K562 (cell line): ENCODE results near the gene SV2C. TPM values are rescaled to one million over a fixed set of nuclear protein-coding genes. Genes with fewer than 3 reads are reported as not detected.

Experiments
- ARID2 ChIP-seq: fragments of 450-650 bp; IDR thresholded peaks from 2 replicates; pipeline ENCODE4 v1.6.1; 2017; ENCODE audit warnings: antibody characterized with exemption, mild to moderate bottlenecking
- BMI1 ChIP-seq: fragments of 150-350 bp; IDR thresholded peaks from 2 replicates; pipeline ENCODE4 v1.6.1; 2014; ENCODE audit warnings: low read length
- CHD2 ChIP-seq: IDR thresholded peaks from 2 replicates; pipeline ENCODE4 v1.6.1; 2011; ENCODE audit warnings: low read depth, low read length
- GATA2 ChIP-seq: sonication (generic); formaldehyde crosslinking; IDR thresholded peaks from 2 replicates; pipeline ENCODE4 v1.4.0; 2020; ENCODE audit warnings: mild to moderate bottlenecking, missing genetic modification reagents
- KDM2B ChIP-seq: fragments of 250-450 bp; sonication (Bioruptor Pico); IDR thresholded peaks from 2 replicates; pipeline ENCODE4 v1.8.0; 2021; ENCODE audit warnings: mild to moderate bottlenecking, moderate library complexity
- KLF13 ChIP-seq: fragments of 450-650 bp; IDR thresholded peaks from 2 replicates; pipeline ENCODE4 v1.6.1; 2016; ENCODE audit warnings: missing genetic modification characterization, low read depth, mild to moderate bottlenecking, missing compliant biosample characterization, moderate library complexity, borderline replicate concordance
- MECOM ChIP-seq: fragments of 250-450 bp; sonication (Bioruptor Pico); IDR thresholded peaks from 2 replicates; pipeline ENCODE4 v1.8.0; 2022; ENCODE audit warnings: inconsistent platforms
- NCOA6 ChIP-seq: fragments of 450-650 bp; IDR thresholded peaks from 2 replicates; pipeline ENCODE4 v1.6.1; 2017; ENCODE audit warnings: mild to moderate bottlenecking
- TFAM ChIP-seq: fragments of 250-450 bp; sonication (Bioruptor Pico); conservative IDR thresholded peaks from 2 replicates; pipeline ENCODE4 v1.5.0; 2021; ENCODE audit warnings: mild to moderate bottlenecking, moderate library complexity
- YY1 ChIP-seq, 3 experiments: IDR thresholded peaks; 2 replicates each; pipeline ENCODE4 v1.6.1; 2011; ENCODE audit warnings: low read length in 2 of 3, mild to moderate bottlenecking in 2 of 3, moderate library complexity in 2 of 3, borderline replicate concordance in 1 of 3, control low read depth in 1 of 3, low read depth in 1 of 3; ENCODE audit not compliant: insufficient read depth in 3 of 3, insufficient replicate concordance in 2 of 3, control insufficient read depth in 1 of 3, insufficient read length in 1 of 3; ENCODE audit errors: extremely low read depth in 1 of 3
- ZNF175 ChIP-seq: fragments of 200-800 bp; sonication (Bioruptor generic); IDR thresholded peaks from 2 replicates; pipeline ENCODE4 v1.6.1; 2016; ENCODE audit warnings: low read depth, mild to moderate bottlenecking, missing genetic modification characterization, missing compliant biosample characterization
- ZNF282 ChIP-seq: sonication (generic); formaldehyde crosslinking; IDR thresholded peaks from 2 replicates; pipeline ENCODE4 v1.8.1; 2023; ENCODE audit warnings: missing genetic modification reagents
- ZNF445 ChIP-seq: fragments of 250-450 bp; sonication (Bioruptor Pico); IDR thresholded peaks from 2 replicates; pipeline ENCODE4 v1.4.0; 2020; ENCODE audit warnings: low read depth, mild to moderate bottlenecking, moderate library complexity
- polyA plus RNA-seq, 8 experiments: library from polyadenylated mRNA; depleted of rRNA in 4 of 8; stranded (reverse) in 5 of 8; unstranded in 3 of 8; fragments of >200 nt; fragmentation: Nextera tagmentation in 2 of 8; fragmentation: Illumina TruSeq in 1 of 8; extraction: Ambion mirVana in 2 of 8; extraction: Trizol in 1 of 8; gene quantifications; 2 replicates each; pipeline versions ENCODE4 v1.2.1 to v1.2.3, GENCODE V29; 2011 to 2014; ENCODE audit warnings: inconsistent platforms in 1 of 8, missing spikeins in 1 of 8
- total RNA-seq, 7 experiments: library from RNA; depleted of rRNA in 6 of 7; stranded (reverse); fragments of >200 nt in 6 of 7; fragmentation: Illumina TruSeq in 2 of 7; extraction: Trizol in 2 of 7; gene quantifications; 2 replicates each; pipeline versions ENCODE4 v1.2.1 to v1.2.3, GENCODE V29; 2011 to 2021; ENCODE audit warnings: low replicate concordance in 1 of 7
- TF ChIP-seq, protein P1 (sequence below): sonication (generic); formaldehyde crosslinking; IDR thresholded peaks from 2 replicates; pipeline ENCODE4 v1.8.1; 2023; ENCODE audit warnings: mild to moderate bottlenecking, missing genetic modification reagents
- TF ChIP-seq, protein P2 (sequence below), 2 experiments: fragments of 250-450 bp in 1 of 2; fragments of 450-650 bp in 1 of 2; sonication (Bioruptor Pico) in 1 of 2; IDR thresholded peaks; 2 replicates each; pipeline versions ENCODE4 v1.6.1 to v1.8.0; 2016 to 2021; ENCODE audit warnings: mild to moderate bottlenecking in 2 of 2, moderate library complexity in 2 of 2, missing compliant biosample characterization in 1 of 2, missing genetic modification characterization in 1 of 2
- TF ChIP-seq, protein P3 (sequence below): sonication (generic); formaldehyde crosslinking; IDR thresholded peaks from 2 replicates; pipeline ENCODE4 v1.8.1; 2023; ENCODE audit warnings: mild to moderate bottlenecking, missing genetic modification reagents
- TF ChIP-seq, protein P4 (sequence below), 2 experiments: fragments of 450-650 bp; IDR thresholded peaks; 2 replicates each; pipeline ENCODE4 v1.6.1; 2016
- TF ChIP-seq, protein P5 (sequence below): fragments of 450-650 bp; formaldehyde crosslinking; conservative IDR thresholded peaks from 2 replicates; pipeline ENCODE4 v1.4.0; 2022; ENCODE audit warnings: mild to moderate bottlenecking, missing genetic modification characterization

SV2C gene
- total and polyA plus RNA-seq, 9 of the 15 experiments (the other 6 are each of a cell fraction or from before 2014, with no cell fraction given) = 0.05 TPM; not detected in 8

DNA sequence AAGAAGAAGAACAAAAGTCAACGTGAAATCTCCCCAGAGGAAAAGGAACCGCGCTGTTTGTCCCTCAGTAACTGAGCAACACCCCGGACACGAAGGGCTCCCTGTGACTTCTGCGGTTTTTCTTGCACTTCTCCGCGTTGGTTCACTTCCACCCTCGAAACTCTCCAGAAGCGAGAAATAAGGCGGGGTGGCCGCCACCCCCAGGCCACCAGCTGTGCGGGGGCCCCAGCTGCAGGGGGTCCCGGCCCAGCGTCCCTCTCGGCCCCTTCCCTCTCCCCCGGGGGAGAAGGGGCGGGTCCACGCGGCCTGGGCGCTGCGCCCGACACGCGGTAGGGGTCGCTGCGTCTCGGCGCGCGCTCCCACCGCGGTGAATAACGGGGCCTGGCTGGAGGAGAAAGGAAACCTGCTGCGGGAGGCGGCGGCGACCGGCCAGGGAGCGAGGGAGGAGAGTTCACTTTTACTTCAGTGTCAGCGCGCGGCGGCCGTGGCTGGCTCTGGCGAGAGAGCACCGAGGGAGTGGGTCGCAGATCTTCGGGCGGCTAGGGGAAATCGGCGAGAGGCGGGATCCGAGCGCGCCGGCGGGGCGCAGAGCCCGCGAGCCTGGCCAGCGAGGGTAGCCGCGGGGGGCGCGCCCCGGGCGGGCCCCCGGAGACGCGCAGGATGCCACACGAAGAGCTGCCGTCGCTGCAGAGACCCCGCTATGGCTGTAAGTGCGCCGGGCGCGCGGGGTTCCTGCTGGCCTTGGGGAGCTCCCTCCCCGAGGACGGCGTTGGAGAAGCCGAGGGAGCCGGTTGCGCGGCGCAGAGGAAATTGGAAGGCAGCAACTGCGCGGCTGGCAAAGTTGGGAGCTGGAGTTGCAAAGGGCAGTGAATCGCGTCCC is 319.9 kb downstream of the SV2C start, which contains the start of gene IQGAP2 (continued):
- TF ChIP-seq ZNF282 = 0 out of 2 replicates have a peak, but pooled peaks have one; percentile 56
- TF ChIP-seq YY1 (IDR thresholded peaks at IDR 0.05; ENCODE audit: borderline replicate concordance in 1 of 3, control insufficient read depth in 1 of 3, extremely low read depth in 1 of 3, insufficient read depth in 3 of 3, insufficient read length in 1 of 3, insufficient replicate concordance in 2 of 3, low read depth in 1 of 3, low read length in 2 of 3) = peak in 1 of 3 experiments; percentile 29
- peak; percentile 55; the same call in 1 of the 2 replicates for TF ChIP-seq MECOM
- TF ChIP-seq, protein P1, sequence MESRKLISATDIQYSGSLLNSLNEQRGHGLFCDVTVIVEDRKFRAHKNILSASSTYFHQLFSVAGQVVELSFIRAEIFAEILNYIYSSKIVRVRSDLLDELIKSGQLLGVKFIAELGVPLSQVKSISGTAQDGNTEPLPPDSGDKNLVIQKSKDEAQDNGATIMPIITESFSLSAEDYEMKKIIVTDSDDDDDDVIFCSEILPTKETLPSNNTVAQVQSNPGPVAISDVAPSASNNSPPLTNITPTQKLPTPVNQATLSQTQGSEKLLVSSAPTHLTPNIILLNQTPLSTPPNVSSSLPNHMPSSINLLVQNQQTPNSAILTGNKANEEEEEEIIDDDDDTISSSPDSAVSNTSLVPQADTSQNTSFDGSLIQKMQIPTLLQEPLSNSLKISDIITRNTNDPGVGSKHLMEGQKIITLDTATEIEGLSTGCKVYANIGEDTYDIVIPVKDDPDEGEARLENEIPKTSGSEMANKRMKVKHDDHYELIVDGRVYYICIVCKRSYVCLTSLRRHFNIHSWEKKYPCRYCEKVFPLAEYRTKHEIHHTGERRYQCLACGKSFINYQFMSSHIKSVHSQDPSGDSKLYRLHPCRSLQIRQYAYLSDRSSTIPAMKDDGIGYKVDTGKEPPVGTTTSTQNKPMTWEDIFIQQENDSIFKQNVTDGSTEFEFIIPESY = peak; percentile 49; the same call in 1 of the 2 replicates
- TF ChIP-seq, protein P2, sequence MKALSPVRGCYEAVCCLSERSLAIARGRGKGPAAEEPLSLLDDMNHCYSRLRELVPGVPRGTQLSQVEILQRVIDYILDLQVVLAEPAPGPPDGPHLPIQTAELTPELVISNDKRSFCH (CRISPR knock-in tag; IDR thresholded peaks at IDR 0.05) = no peak
- TF ChIP-seq, protein P2 (tag; IDR thresholded peaks at IDR 0.05) = peak; percentile 80
- no peak for TF ChIP-seq GATA2
- TF ChIP-seq NCOA6 = no peak
- TF ChIP-seq KDM2B (CRISPR knock-in tag) = no peak; the same call in 1 of the 2 replicates
- TF ChIP-seq, protein P3, sequence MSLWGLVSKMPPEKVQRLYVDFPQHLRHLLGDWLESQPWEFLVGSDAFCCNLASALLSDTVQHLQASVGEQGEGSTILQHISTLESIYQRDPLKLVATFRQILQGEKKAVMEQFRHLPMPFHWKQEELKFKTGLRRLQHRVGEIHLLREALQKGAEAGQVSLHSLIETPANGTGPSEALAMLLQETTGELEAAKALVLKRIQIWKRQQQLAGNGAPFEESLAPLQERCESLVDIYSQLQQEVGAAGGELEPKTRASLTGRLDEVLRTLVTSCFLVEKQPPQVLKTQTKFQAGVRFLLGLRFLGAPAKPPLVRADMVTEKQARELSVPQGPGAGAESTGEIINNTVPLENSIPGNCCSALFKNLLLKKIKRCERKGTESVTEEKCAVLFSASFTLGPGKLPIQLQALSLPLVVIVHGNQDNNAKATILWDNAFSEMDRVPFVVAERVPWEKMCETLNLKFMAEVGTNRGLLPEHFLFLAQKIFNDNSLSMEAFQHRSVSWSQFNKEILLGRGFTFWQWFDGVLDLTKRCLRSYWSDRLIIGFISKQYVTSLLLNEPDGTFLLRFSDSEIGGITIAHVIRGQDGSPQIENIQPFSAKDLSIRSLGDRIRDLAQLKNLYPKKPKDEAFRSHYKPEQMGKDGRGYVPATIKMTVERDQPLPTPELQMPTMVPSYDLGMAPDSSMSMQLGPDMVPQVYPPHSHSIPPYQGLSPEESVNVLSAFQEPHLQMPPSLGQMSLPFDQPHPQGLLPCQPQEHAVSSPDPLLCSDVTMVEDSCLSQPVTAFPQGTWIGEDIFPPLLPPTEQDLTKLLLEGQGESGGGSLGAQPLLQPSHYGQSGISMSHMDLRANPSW (CRISPR knock-in tag) = no peak
- TF ChIP-seq ZNF445 (CRISPR knock-in tag) = no peak
- TF ChIP-seq, protein P4, sequence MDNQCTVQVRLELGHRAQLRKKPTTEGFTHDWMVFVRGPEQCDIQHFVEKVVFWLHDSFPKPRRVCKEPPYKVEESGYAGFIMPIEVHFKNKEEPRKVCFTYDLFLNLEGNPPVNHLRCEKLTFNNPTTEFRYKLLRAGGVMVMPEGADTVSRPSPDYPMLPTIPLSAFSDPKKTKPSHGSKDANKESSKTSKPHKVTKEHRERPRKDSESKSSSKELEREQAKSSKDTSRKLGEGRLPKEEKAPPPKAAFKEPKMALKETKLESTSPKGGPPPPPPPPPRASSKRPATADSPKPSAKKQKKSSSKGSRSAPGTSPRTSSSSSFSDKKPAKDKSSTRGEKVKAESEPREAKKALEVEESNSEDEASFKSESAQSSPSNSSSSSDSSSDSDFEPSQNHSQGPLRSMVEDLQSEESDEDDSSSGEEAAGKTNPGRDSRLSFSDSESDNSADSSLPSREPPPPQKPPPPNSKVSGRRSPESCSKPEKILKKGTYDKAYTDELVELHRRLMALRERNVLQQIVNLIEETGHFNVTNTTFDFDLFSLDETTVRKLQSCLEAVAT (IDR thresholded peaks at IDR 0.05) = peak in 1 of 2 experiments; percentile 54; a peak in 1 of 4 replicates
- TF ChIP-seq, protein P5, sequence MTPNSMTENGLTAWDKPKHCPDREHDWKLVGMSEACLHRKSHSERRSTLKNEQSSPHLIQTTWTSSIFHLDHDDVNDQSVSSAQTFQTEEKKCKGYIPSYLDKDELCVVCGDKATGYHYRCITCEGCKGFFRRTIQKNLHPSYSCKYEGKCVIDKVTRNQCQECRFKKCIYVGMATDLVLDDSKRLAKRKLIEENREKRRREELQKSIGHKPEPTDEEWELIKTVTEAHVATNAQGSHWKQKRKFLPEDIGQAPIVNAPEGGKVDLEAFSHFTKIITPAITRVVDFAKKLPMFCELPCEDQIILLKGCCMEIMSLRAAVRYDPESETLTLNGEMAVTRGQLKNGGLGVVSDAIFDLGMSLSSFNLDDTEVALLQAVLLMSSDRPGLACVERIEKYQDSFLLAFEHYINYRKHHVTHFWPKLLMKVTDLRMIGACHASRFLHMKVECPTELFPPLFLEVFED (CRISPR knock-in tag) = no peak
- no peak for TF ChIP-seq TFAM
- TF ChIP-seq ARID2 = peak; percentile 6; the same call in 1 of the 2 replicates
- peak; percentile 90 for TF ChIP-seq KLF13
- TF ChIP-seq CHD2 = no peak
- no peak for TF ChIP-seq ZNF175
- TF ChIP-seq BMI1 = no peak
